IMR-90 (cell line): ENCODE measurements around the gene SPINK4. TPM values are rescaled to one million over a fixed set of nuclear protein-coding genes. Genes with fewer than 3 reads are reported as not detected.

Experiments used
- ATAC-seq: fragments of 200-7000 bp; cut with Tn5 transposase; 2 replicates; pipeline ENCODE4 v1.9.1; 2020; ENCODE audit warnings: low read depth, mild to moderate bottlenecking, moderate library complexity
- BruUV-seq: library from RNA; stranded (reverse); fragments of 400-500 nt; replicated peaks from 2 replicates; lab custom pipeline; 2021; lab: Mats Ljungman, UMichigan
- CTCF ChIA-PET: fragments of 300-600 bp; formaldehyde crosslinking; extraction: SDS; loops from one replicate; lab custom pipeline; 2021; ENCODE audit warnings: antibody characterized with exemption; lab: Yijun Ruan, JAX
- POLR2A ChIA-PET: fragments of 300-600 bp; sonication (Branson Sonifier 250); formaldehyde crosslinking; loops from one replicate; lab custom pipeline; 2022; ENCODE audit warnings: antibody characterized with exemption; ENCODE audit not compliant: unreplicated experiment; lab: Charles Lee
- DNase-seq: peaks from one replicate; pipeline ENCODE4 v3.0.0; 2013
- H2AFZ ChIP-seq: replicated peaks from 2 replicates; pipeline ENCODE3; 2013; ENCODE audit warnings: low read length, mild to moderate bottlenecking; ENCODE audit not compliant: poor library complexity
- H2AK5ac ChIP-seq: 2 replicates; pipeline ENCODE4 v1.6.1; 2013; ENCODE audit warnings: low read depth, low read length, inconsistent platforms
- H2AK9ac ChIP-seq: replicated peaks from 2 replicates; pipeline ENCODE3; 2013; ENCODE audit warnings: mild to moderate bottlenecking, low read depth, low read length, moderate library complexity; ENCODE audit not compliant: poor library complexity
- H2BK120ac ChIP-seq: 2 replicates; pipeline ENCODE4 v1.6.1; 2013; ENCODE audit warnings: low read depth, low read length, inconsistent platforms
- H2BK15ac ChIP-seq: 3 replicates; pipeline ENCODE4 v1.6.1; 2013; ENCODE audit warnings: low read depth, low read length, inconsistent platforms
- H2BK20ac ChIP-seq: 2 replicates; pipeline ENCODE4 v1.6.1; 2013; ENCODE audit warnings: low read depth, mild to moderate bottlenecking, inconsistent platforms, low read length, moderate library complexity
- H2BK5ac ChIP-seq: 2 replicates; pipeline ENCODE4 v1.6.1; 2013; ENCODE audit warnings: mild to moderate bottlenecking, low read depth, low read length, inconsistent platforms; ENCODE audit not compliant: poor library complexity, severe bottlenecking
- H3K14ac ChIP-seq: replicated peaks from 2 replicates; pipeline ENCODE4 v1.6.1; 2013; ENCODE audit warnings: low read depth, low read length, inconsistent platforms
- H3K18ac ChIP-seq: 2 replicates; pipeline ENCODE4 v1.6.1; 2013; ENCODE audit warnings: low read depth, low read length, control low read depth
- H3K23ac ChIP-seq: 2 replicates; pipeline ENCODE4 v1.6.1; 2013; ENCODE audit warnings: low read depth, low read length, inconsistent platforms
- H3K27ac ChIP-seq: 2 replicates; pipeline ENCODE4 v1.5.1; 2013; ENCODE audit warnings: mild to moderate bottlenecking, control low read depth, low read length; ENCODE audit not compliant: insufficient read depth
- H3K27me3 ChIP-seq: 2 replicates; pipeline ENCODE4 v1.6.1; 2013; ENCODE audit warnings: low read length; ENCODE audit not compliant: control insufficient read depth, insufficient read depth
- H3K36me3 ChIP-seq: 2 replicates; pipeline ENCODE4 v1.6.1; 2013; ENCODE audit warnings: low read length, mixed read lengths; ENCODE audit not compliant: control insufficient read depth, insufficient read depth
- H3K4ac ChIP-seq: 2 replicates; pipeline ENCODE4 v1.6.1; 2013; ENCODE audit warnings: low read depth, low read length, inconsistent platforms
- H3K4me1 ChIP-seq: 2 replicates; pipeline ENCODE4 v1.6.1; 2013; ENCODE audit warnings: low read length, mixed read lengths; ENCODE audit not compliant: control insufficient read depth, insufficient read depth
- H3K4me2 ChIP-seq: 2 replicates; pipeline ENCODE4 v1.6.1; 2013; ENCODE audit warnings: low read depth, mild to moderate bottlenecking, control low read depth, low read length, moderate library complexity
- H3K4me3 ChIP-seq: 2 replicates; pipeline ENCODE4 v1.5.1; 2013; ENCODE audit warnings: low read depth, mild to moderate bottlenecking, control low read depth, low read length, moderate library complexity; ENCODE audit not compliant: insufficient read depth
- H3K56ac ChIP-seq: 2 replicates; pipeline ENCODE4 v1.6.1; 2013; ENCODE audit warnings: low read length, inconsistent platforms; ENCODE audit not compliant: insufficient read depth; ENCODE audit errors: extremely low read depth
- H3K79me1 ChIP-seq, 2 experiments: 2 replicates each; pipeline ENCODE4 v1.6.1; 2013; ENCODE audit warnings: low read length in 2 of 2, inconsistent platforms in 1 of 2, low read depth in 1 of 2
- H3K9ac ChIP-seq: 2 replicates; pipeline ENCODE4 v1.6.1; 2013; ENCODE audit warnings: low read depth, low read length, control low read depth
- H3K9me1 ChIP-seq: 2 replicates; pipeline ENCODE4 v1.6.1; 2013; ENCODE audit warnings: low read length, inconsistent platforms; ENCODE audit not compliant: insufficient read depth
- H3K9me3 ChIP-seq: 2 replicates; pipeline ENCODE4 v1.6.1; 2013; ENCODE audit warnings: low read length; ENCODE audit not compliant: control insufficient read depth, insufficient read depth
- H4K20me1 ChIP-seq: 2 replicates; pipeline ENCODE4 v1.6.1; 2013; ENCODE audit warnings: low read length, inconsistent platforms; ENCODE audit not compliant: insufficient read depth
- H4K5ac ChIP-seq: 2 replicates; pipeline ENCODE4 v1.6.1; 2013; ENCODE audit warnings: mild to moderate bottlenecking, low read depth, low read length, control low read depth
- H4K8ac ChIP-seq, 2 experiments: 2 replicates each; pipeline ENCODE4 v1.6.1; 2013; ENCODE audit warnings: low read depth in 2 of 2, low read length in 2 of 2, control low read depth in 1 of 2, inconsistent platforms in 1 of 2
- H4K91ac ChIP-seq: 2 replicates; pipeline ENCODE4 v1.6.1; 2013; ENCODE audit warnings: low read depth, low read length, inconsistent platforms; ENCODE audit not compliant: insufficient read depth
- BHLHE40 ChIP-seq: fragments of 150-350 bp; IDR thresholded peaks from 2 replicates; pipeline ENCODE4 v1.6.1; 2016; ENCODE audit warnings: mild to moderate bottlenecking, low read depth, low read length
- CEBPB ChIP-seq: IDR thresholded peaks from 2 replicates; pipeline ENCODE4 v1.6.1; 2012; ENCODE audit warnings: low read depth, low read length, improper control_type of control experiment
- CHD1 ChIP-seq: IDR thresholded peaks from 2 replicates; pipeline ENCODE4 v1.6.1; 2012; ENCODE audit warnings: low read depth, low read length, improper control_type of control experiment
- FOS ChIP-seq: fragments of 150-350 bp; IDR thresholded peaks from 2 replicates; pipeline ENCODE4 v1.6.1; 2016; ENCODE audit warnings: low read depth, low read length
- MAFK ChIP-seq: IDR thresholded peaks from 2 replicates; pipeline ENCODE4 v1.6.1; 2012; ENCODE audit warnings: low read depth, low read length, improper control_type of control experiment
- MAZ ChIP-seq: IDR thresholded peaks from 2 replicates; pipeline ENCODE4 v1.6.1; 2012; ENCODE audit warnings: low read depth, mild to moderate bottlenecking, low read length, improper control_type of control experiment, moderate library complexity, borderline replicate concordance
- MXI1 ChIP-seq: IDR thresholded peaks from 2 replicates; pipeline ENCODE4 v1.6.1; 2012; ENCODE audit warnings: low read depth, mild to moderate bottlenecking, low read length, moderate library complexity, borderline replicate concordance
- NFE2L2 ChIP-seq: fragments of 150-350 bp; IDR thresholded peaks from 2 replicates; pipeline ENCODE4 v1.6.1; 2016; ENCODE audit warnings: low read depth, mild to moderate bottlenecking, low read length
- POLR2A ChIP-seq: IDR thresholded peaks from 2 replicates; pipeline ENCODE4 v1.6.1; 2012; ENCODE audit warnings: mild to moderate bottlenecking, low read depth, low read length
- RAD21 ChIP-seq: IDR thresholded peaks from 2 replicates; pipeline ENCODE4 v1.6.1; 2012; ENCODE audit warnings: low read length, improper control_type of control experiment
- RCOR1 ChIP-seq: IDR thresholded peaks from 2 replicates; pipeline ENCODE4 v1.6.1; 2012; ENCODE audit warnings: mild to moderate bottlenecking, low read length, improper control_type of control experiment; ENCODE audit not compliant: insufficient replicate concordance
- RFX5 ChIP-seq: IDR thresholded peaks from 2 replicates; pipeline ENCODE4 v1.8.0; 2012; ENCODE audit warnings: low read depth, mild to moderate bottlenecking, low read length, moderate library complexity
- SMC3 ChIP-seq: fragments of 150-350 bp; IDR thresholded peaks from 2 replicates; pipeline ENCODE4 v1.6.1; 2016; ENCODE audit warnings: low read depth, mild to moderate bottlenecking, antibody characterized with exemption, low read length, moderate library complexity
- WGBS, 2 experiments: methylation state at CpG; one replicate each; pipeline versions ENCODE4 v1.1.5 to v1.1.7; 2013; ENCODE audit warnings: missing lambda C conversion rate in 2 of 2; ENCODE audit not compliant: insufficient read length in 1 of 2; ENCODE audit errors: extremely low coverage in 2 of 2; 5-methylcytosine and 5-hydroxymethylcytosine counted together
- dilution Hi-C: fragments of 300-500 bp; cut with HindIII; formaldehyde crosslinking; loops from one replicate; pipeline ENCODE4 v1.14.3; 2018; ENCODE audit warnings: low sequenced_read_pairs; ENCODE audit not compliant: unreplicated experiment
- in situ Hi-C: fragments of 300-500 bp; cut with MboI; formaldehyde crosslinking; loops from 3 replicates; pipeline ENCODE4 v1.14.3; 2019; ENCODE audit warnings: low sequenced_read_pairs, inconsistent platforms, mixed read lengths
- intact Hi-C: fragments of 100-400 bp; cut with micrococcal nuclease; formaldehyde crosslinking; loops from 2 replicates; pipeline ENCODE4 v1.10.0; 2022
- polyA plus RNA-seq, 3 experiments: library from polyadenylated mRNA; depleted of rRNA; stranded (reverse); fragments of >200 nt; gene quantifications; 2 replicates each; pipeline ENCODE4 v1.2.3, GENCODE V29; 2012; ENCODE audit warnings: low replicate concordance in 1 of 3
- total RNA-seq: library from RNA; depleted of rRNA; stranded (reverse); fragments of >200 nt; gene quantifications from 2 replicates; pipeline ENCODE4 v1.2.3, GENCODE V29; 2012
- TF ChIP-seq, protein P1 (sequence below): fragments of 150-350 bp; IDR thresholded peaks from 2 replicates; pipeline ENCODE4 v1.6.1; 2016; ENCODE audit warnings: low read depth, mild to moderate bottlenecking, low read length, moderate library complexity, borderline replicate concordance
- TF ChIP-seq, protein P2 (sequence below): conservative IDR thresholded peaks from 2 replicates; pipeline ENCODE4 v1.5.1; 2012; ENCODE audit warnings: mild to moderate bottlenecking, low read depth, low read length, improper control_type of control experiment
- TF ChIP-seq, protein P3 (sequence below): fragments of 150-350 bp; IDR thresholded peaks from 2 replicates; pipeline ENCODE4 v1.6.1; 2017; ENCODE audit warnings: mild to moderate bottlenecking, antibody characterized with exemption, low read length, low read depth

The SPINK4 gene
- total and polyA plus RNA-seq, 2 of the 4 experiments (the other 2 are of a cell fraction), result not detected

- Histone ChIP-seq H3K4me2 (no peak overlapping the region), H3K79me1 (peaks cover 52 to 93% of the 10 kb centered on the region in 2 experiments), H3K56ac (no peak overlapping the region), H2AK9ac (no peak overlapping the region), H3K14ac (no peak overlapping the region), H4K20me1 (0 out of 2 replicates have a peak, but pooled peaks cover 4% of the 10 kb centered on the region), H2BK5ac (peak overlapping the region; percentile 10), H2AK5ac (no peak overlapping the region), H3K27ac (no peak overlapping the region; the same call in 1 of the 2 replicates), H3K18ac (no peak overlapping the region), H4K5ac (no peak overlapping the region), H2BK20ac (no peak overlapping the region), H3K9ac (no peak overlapping the region), H3K4ac (no peak overlapping the region), H3K36me3 (peaks cover 43% of the 10 kb centered on the region), H3K9me3 (no peaks in the 10 kb centered on the region), H3K23ac (no peak overlapping the region), H3K27me3 (no peaks in the 10 kb centered on the region), H2BK120ac (no peak overlapping the region), H2BK15ac (no peak overlapping the region), H4K8ac (no peak overlapping the region), H4K91ac (no peak overlapping the region), H3K9me1 (peaks cover 10% of the 10 kb centered on the region), H2AFZ (no peak overlapping the region), H3K4me3 (no peak overlapping the region), H3K4me1 (peaks cover 5% of the 10 kb centered on the region; the same call in 1 of the 2 replicates)
- DNase-seq, result no peak
- ChIA-PET POLR2A (no interaction called here), CTCF (no interaction called here)
- intact Hi-C loops (loop anchor here (10.0 kb wide), 1 partner anchor 59 kb away; no protein-coding TSS in a partner anchor), in situ Hi-C loops (no loop called here), dilution Hi-C loops (loop anchor here (25.0 kb wide), 1 partner anchor 167 kb away; the partner anchor contains the start of gene NOL6)
- no TSS peak for BruUV-seq
- no peak for ATAC-seq
- TF ChIP-seq MXI1 (no peak), FOS (no peak), POLR2A (no peak), RFX5 (no peak), SMC3 (no peak), RAD21 (no peak), CEBPB (no peak), RCOR1 (no peak), BHLHE40 (no peak), NFE2L2 (no peak), MAFK (no peak), MAZ (no peak), CHD1 (no peak)
- TF ChIP-seq, protein P1, sequence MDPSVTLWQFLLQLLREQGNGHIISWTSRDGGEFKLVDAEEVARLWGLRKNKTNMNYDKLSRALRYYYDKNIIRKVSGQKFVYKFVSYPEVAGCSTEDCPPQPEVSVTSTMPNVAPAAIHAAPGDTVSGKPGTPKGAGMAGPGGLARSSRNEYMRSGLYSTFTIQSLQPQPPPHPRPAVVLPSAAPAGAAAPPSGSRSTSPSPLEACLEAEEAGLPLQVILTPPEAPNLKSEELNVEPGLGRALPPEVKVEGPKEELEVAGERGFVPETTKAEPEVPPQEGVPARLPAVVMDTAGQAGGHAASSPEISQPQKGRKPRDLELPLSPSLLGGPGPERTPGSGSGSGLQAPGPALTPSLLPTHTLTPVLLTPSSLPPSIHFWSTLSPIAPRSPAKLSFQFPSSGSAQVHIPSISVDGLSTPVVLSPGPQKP, result no peak
- TF ChIP-seq, protein P2, sequence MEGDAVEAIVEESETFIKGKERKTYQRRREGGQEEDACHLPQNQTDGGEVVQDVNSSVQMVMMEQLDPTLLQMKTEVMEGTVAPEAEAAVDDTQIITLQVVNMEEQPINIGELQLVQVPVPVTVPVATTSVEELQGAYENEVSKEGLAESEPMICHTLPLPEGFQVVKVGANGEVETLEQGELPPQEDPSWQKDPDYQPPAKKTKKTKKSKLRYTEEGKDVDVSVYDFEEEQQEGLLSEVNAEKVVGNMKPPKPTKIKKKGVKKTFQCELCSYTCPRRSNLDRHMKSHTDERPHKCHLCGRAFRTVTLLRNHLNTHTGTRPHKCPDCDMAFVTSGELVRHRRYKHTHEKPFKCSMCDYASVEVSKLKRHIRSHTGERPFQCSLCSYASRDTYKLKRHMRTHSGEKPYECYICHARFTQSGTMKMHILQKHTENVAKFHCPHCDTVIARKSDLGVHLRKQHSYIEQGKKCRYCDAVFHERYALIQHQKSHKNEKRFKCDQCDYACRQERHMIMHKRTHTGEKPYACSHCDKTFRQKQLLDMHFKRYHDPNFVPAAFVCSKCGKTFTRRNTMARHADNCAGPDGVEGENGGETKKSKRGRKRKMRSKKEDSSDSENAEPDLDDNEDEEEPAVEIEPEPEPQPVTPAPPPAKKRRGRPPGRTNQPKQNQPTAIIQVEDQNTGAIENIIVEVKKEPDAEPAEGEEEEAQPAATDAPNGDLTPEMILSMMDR, result no peak
- TF ChIP-seq, protein P3, sequence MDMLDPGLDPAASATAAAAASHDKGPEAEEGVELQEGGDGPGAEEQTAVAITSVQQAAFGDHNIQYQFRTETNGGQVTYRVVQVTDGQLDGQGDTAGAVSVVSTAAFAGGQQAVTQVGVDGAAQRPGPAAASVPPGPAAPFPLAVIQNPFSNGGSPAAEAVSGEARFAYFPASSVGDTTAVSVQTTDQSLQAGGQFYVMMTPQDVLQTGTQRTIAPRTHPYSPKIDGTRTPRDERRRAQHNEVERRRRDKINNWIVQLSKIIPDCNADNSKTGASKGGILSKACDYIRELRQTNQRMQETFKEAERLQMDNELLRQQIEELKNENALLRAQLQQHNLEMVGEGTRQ, result no peak
- no CpG with 5 or more reads among the region's 2 CpGs for WGBS, 2 experiments
These were observed 55.6 kb downstream of the SPINK4 start for GRCh38 chr9:33295571-33295970.
